Measurements from ENCODE around the gene SLX4IP. TPM values are rescaled to one million over a fixed set of nuclear protein-coding genes. Genes with fewer than 3 reads are reported as not detected.

SLX4IP gene
- total RNA-seq, 1 donor from 2014 or later: 5.4 TPM

GRCh38 chr20:10511170-10511508 is 76.0 kb downstream of the SLX4IP start:
- peak overlapping the region; percentile 17 for H3K4me3 Mint-ChIP-seq (ENCODE audit: unreplicated experiment)
- H3K27ac Mint-ChIP-seq (ENCODE audit: unreplicated experiment): peak overlapping the region; percentile 95
- TF ChIP-seq CTCF (IDR thresholded peaks at IDR 0.05): no peak
- H3K27me3 Mint-ChIP-seq (ENCODE audit: low read depth): no peaks in the 10 kb centered on the region
- no peak for DNase-seq (ENCODE audit: low spot score)
- H3K4me1 Mint-ChIP-seq (ENCODE audit: low read depth): peaks cover 62% of the 10 kb centered on the region
- no peaks in the 10 kb centered on the region for H3K9me3 Mint-ChIP-seq (ENCODE audit: low read depth)
- H3K36me3 Mint-ChIP-seq (ENCODE audit: low read depth): no peaks in the 10 kb centered on the region

- no peaks in the 10 kb centered on the region for H3K27me3 Mint-ChIP-seq (ENCODE audit: low read depth)
- H3K9me3 Mint-ChIP-seq (ENCODE audit: low read depth): no peaks in the 10 kb centered on the region
- no peak for DNase-seq (ENCODE audit: low spot score)
- peak overlapping the region; percentile 95 for H3K27ac Mint-ChIP-seq (ENCODE audit: unreplicated experiment)
- peak overlapping the region; percentile 17 for H3K4me3 Mint-ChIP-seq (ENCODE audit: unreplicated experiment)
- no peak for TF ChIP-seq CTCF (IDR thresholded peaks at IDR 0.05)
- peaks cover 60% of the 10 kb centered on the region for H3K4me1 Mint-ChIP-seq (ENCODE audit: low read depth)
- H3K36me3 Mint-ChIP-seq (ENCODE audit: low read depth): no peaks in the 10 kb centered on the region
Measured at GRCh38 chr20:10511509-10512251, 76.6 kb downstream of the SLX4IP start.

GRCh38 chr20:10513061-10513460 is 78.0 kb downstream of the SLX4IP start:
- no peaks in the 10 kb centered on the region for H3K36me3 Mint-ChIP-seq (ENCODE audit: low read depth)
- no peak for DNase-seq (ENCODE audit: low spot score)
- no peaks in the 10 kb centered on the region for H3K27me3 Mint-ChIP-seq (ENCODE audit: low read depth)
- peaks cover 59% of the 10 kb centered on the region for H3K4me1 Mint-ChIP-seq (ENCODE audit: low read depth)
- H3K9me3 Mint-ChIP-seq (ENCODE audit: low read depth): no peaks in the 10 kb centered on the region
- no peak overlapping the region for H3K4me3 Mint-ChIP-seq (ENCODE audit: unreplicated experiment)
- peak overlapping the region; percentile 36 for H3K27ac Mint-ChIP-seq (ENCODE audit: unreplicated experiment)
- TF ChIP-seq CTCF (IDR thresholded peaks at IDR 0.05): no peak

GRCh38 chr20:10513931-10514575 is 78.9 kb downstream of the SLX4IP start:
- Mint-ChIP-seq H3K36me3 (ENCODE audit: low read depth) (no peaks in the 10 kb centered on the region), H3K27me3 (ENCODE audit: low read depth) (no peaks in the 10 kb centered on the region), H3K4me1 (ENCODE audit: low read depth) (peaks cover 49% of the 10 kb centered on the region), H3K9me3 (ENCODE audit: low read depth) (no peaks in the 10 kb centered on the region), H3K27ac (ENCODE audit: unreplicated experiment) (peak overlapping the region; percentile 56), H3K4me3 (ENCODE audit: unreplicated experiment) (no peak overlapping the region)
- DNase-seq (ENCODE audit: low spot score): no peak
- TF ChIP-seq CTCF (IDR thresholded peaks at IDR 0.05): no peak

GRCh38 chr20:10516529-10516928 is 81.4 kb downstream of the SLX4IP start:
- peaks cover 50% of the 10 kb centered on the region for H3K4me1 Mint-ChIP-seq (ENCODE audit: low read depth)
- no peak overlapping the region for H3K4me3 Mint-ChIP-seq (ENCODE audit: unreplicated experiment)
- no peaks in the 10 kb centered on the region for H3K27me3 Mint-ChIP-seq (ENCODE audit: low read depth)
- no peak for TF ChIP-seq CTCF (IDR thresholded peaks at IDR 0.05)
- no peak overlapping the region for H3K27ac Mint-ChIP-seq (ENCODE audit: unreplicated experiment)
- H3K9me3 Mint-ChIP-seq (ENCODE audit: low read depth): peaks cover 2% of the 10 kb centered on the region
- no peak for DNase-seq (ENCODE audit: low spot score)
- peaks cover 1% of the 10 kb centered on the region for H3K36me3 Mint-ChIP-seq (ENCODE audit: low read depth)

Data from chondrocyte (in vitro differentiated cells).